H1 (cell line): Measurements from ENCODE around the gene INVS. TPM values are rescaled to one million over a fixed set of nuclear protein-coding genes. Genes with fewer than 3 reads are reported as not detected.

Source experiments
- EP300 ChIP-seq, 2 experiments: IDR thresholded peaks; 1 replicate in 1 of 2; 2 replicates in 1 of 2; pipeline ENCODE4 v1.6.1; 2011 to 2012; ENCODE audit warnings: low read depth in 2 of 2, low read length in 2 of 2, mild to moderate bottlenecking in 2 of 2, borderline replicate concordance in 1 of 2, inconsistent platforms in 1 of 2, moderate library complexity in 1 of 2
- JUND ChIP-seq: IDR thresholded peaks from 2 replicates; pipeline ENCODE4 v1.6.1; 2011; ENCODE audit warnings: mild to moderate bottlenecking, improper control_type of control experiment, low read length
- polyA plus RNA-seq, 7 experiments: library from polyadenylated mRNA; depleted of rRNA in 3 of 7; stranded (reverse) in 5 of 7; unstranded in 2 of 7; fragments of >200 nt in 5 of 7; fragments of 200-250 nt in 2 of 7; gene quantifications; 1 replicate in 5 of 7; 2 replicates in 1 of 7; 4 replicates in 1 of 7; pipeline versions ENCODE4 v1.2.1 to v1.2.3, GENCODE V29; 2011 to 2013; ENCODE audit warnings: missing spikeins in 2 of 7, mixed read lengths in 2 of 7
- total RNA-seq: library from RNA; stranded (reverse); fragmentation: NEBNext Ultra II Directional; extraction: Animal tissue kit (Norgen Biotek cat#: 25700); gene quantifications from 2 replicates; pipeline ENCODE4 v1.2.1, GENCODE V29; 2021

Gene INVS
- total and polyA plus RNA-seq, 2 of the 8 experiments (the other 6 are each of a cell fraction or from before 2014, with no cell fraction given) = 4.1 to 6.9 TPM

- no peak for TF ChIP-seq JUND
- no peak for TF ChIP-seq EP300 (IDR thresholded peaks at IDR 0.05; ENCODE audit: borderline replicate concordance in 1 of 2, low read depth in 2 of 2, low read length in 2 of 2)
Observed at GRCh38 chr9:100170085-100170484, 71.0 kb downstream of the INVS start (continued).
